ENCODE data around the gene POLE.
"Not testable (repeated sequence)": the region's sequence is repeated elsewhere in the genome, so short reads cannot be mapped to it uniquely, and the experiment has no call there.

POLE gene

GRCh38 chr12:132608231-132609171 lies 78.6 kb downstream of the POLE start:
- no peak for DNase-seq

GRCh38 chr12:132606927-132607326 lies 80.2 kb downstream of the POLE start:
- DNase-seq = no peak

GRCh38 chr12:132606466-132606865 lies 80.7 kb downstream of the POLE start:
- DNase-seq = no peak

- DNase-seq = no peak
Measured at GRCh38 chr12:132605892-132606291, 81.2 kb downstream of the POLE start.

- no peak for DNase-seq
Measured at GRCh38 chr12:132604668-132605441, 82.3 kb downstream of the POLE start.

- no peak for DNase-seq
Measured at GRCh38 chr12:132604151-132604618, 83.0 kb downstream of the POLE start.

GRCh38 chr12:132603240-132604150 lies 83.6 kb downstream of the POLE start:
- no peak for DNase-seq

GRCh38 chr12:132602572-132603239 lies 84.4 kb downstream of the POLE start:
- no peak for DNase-seq

- no peak for DNase-seq
Measured at GRCh38 chr12:132601171-132601883, 85.8 kb downstream of the POLE start.

GRCh38 chr12:132600048-132601032 lies 86.8 kb downstream of the POLE start:
- peak; percentile 37 for DNase-seq

GRCh38 chr12:132599502-132599901 lies 87.6 kb downstream of the POLE start:
- DNase-seq = not testable (repeated sequence)

GRCh38 chr12:132597333-132598316 lies 89.5 kb downstream of the POLE start:
- no peak for DNase-seq

- DNase-seq = no peak
Measured at GRCh38 chr12:132596016-132596415, 91.1 kb downstream of the POLE start.

GRCh38 chr12:132595183-132595582 lies 92.0 kb downstream of the POLE start:
- DNase-seq = no peak

- peak; percentile 14 for DNase-seq
Measured at GRCh38 chr12:132593938-132594358, 93.2 kb downstream of the POLE start.

GRCh38 chr12:132593521-132593920 lies 93.6 kb downstream of the POLE start:
- no peak for DNase-seq

GRCh38 chr12:132593071-132593470 lies 94.1 kb downstream of the POLE start:
- no peak for DNase-seq

- no peak for DNase-seq
Measured at GRCh38 chr12:132592282-132592970, 94.7 kb downstream of the POLE start.
